GM18499 (cell line): ENCODE measurements around the gene SND1.

Experiments used
- ATAC-seq: cut with Tn5 transposase; IDR thresholded peaks from one replicate; pipeline ENCODE4 v1.9.1; 2021; ENCODE audit warnings: moderate number of reproducible peaks; ENCODE audit not compliant: insufficient read depth, unreplicated experiment

Gene SND1

GRCh38 chr7:128045158-128045557 is 393.2 kb downstream of the SND1 start:
- no peak for ATAC-seq

DNA sequence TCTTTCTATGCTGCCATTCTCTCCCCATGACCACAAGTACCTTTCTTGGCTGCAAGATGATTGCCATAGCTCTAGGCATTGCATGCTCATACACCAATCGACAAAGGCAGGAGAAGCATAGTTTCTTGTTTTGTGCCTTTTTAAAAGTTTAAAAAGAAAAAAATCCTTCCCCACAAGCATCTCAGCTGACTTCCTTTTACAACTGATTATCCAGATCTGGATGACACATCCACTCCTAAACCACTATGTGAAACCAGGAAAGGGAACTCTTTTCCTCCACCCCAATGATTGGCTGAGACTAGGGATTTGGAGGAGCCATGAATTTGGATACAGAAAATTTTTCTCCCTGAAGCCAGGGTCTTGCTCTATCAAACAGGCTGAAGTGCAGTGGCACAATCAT is 393.8 kb downstream of the SND1 start:
- no peak for ATAC-seq

GRCh38 chr7:128052404-128052803 is 400.4 kb downstream of the SND1 start:
- ATAC-seq = no peak

DNA sequence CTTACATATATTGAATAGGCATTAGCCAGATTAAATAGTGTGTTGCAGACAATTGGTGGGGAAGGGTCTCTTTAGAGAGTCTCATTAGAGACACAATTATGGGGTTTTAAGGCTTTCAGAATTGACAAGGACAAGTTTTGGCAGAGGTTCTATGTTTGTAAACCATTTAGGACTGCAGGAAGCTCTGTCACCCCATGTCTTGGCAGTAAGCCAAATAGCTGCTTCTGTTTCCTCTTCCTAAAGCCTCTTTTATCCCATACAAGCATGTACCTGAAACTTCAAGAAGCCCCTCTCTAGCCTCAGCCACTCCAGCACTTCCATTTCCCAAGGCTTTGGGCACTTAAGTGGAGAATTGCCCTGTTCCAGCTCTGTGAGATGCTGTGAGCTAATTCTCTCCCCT is 401.0 kb downstream of the SND1 start:
- no peak for ATAC-seq

GRCh38 chr7:128053991-128054390 is 402.0 kb downstream of the SND1 start:
- ATAC-seq = no peak

DNA sequence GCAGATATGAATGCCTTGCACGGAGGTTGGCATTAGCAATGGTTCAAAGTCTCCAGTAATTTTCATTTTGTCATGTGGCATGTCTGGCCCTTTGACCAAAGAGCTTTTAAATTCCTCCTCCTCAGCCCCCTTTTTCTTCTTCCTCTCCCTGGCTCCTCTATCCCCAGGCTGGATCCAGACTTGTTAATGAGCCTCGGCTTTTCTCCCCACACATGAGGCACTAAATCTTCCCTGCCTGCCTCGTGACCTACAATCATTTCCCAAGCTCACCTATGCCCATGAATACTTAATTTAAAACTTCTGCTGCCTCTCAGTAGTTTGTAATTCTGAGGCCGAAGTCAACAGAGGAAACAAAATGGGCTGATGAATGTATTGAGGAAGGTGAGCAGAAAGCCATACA is 402.5 kb downstream of the SND1 start:
- no peak for ATAC-seq

- no peak for ATAC-seq
These were observed 403.6 kb downstream of the SND1 start for GRCh38 chr7:128055637-128056036.

DNA sequence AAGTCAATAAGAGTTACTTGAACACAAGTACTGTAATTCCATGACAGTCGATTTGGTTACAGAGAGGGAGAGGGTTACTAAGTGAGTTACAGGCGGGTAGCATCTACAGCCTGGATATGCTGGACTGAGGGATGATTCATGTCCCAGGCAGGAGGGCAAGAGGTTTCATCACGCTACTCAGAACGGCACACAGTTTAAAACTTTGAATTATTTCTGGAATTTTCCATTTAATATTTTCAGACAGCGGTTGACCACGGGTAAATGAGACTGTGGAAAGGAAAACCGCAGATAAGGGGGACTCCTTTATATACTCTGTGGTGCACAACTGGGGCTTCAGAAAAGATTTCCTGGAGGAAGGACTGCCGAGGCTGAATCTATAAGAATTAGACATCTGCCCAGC is 404.9 kb downstream of the SND1 start:
- no peak for ATAC-seq

DNA sequence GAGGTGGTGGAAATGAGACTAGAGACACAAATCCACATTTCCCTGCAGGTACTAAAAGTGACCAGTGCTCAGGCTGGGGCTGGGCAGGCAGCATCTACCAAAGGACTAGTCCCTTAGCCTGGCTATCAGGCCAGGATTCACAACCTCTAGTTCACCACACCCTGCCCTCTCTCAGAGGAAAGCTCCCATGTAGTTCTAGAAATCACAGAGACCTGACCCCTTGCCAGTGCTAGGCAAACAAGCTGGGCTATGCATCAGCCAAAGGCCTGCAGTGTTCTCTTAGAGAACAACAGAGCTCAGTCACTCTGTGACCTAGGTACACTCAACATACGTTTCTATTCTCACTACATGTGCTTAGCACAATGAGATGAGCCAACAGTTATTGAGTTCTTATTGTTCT is 405.9 kb downstream of the SND1 start:
- no peak for ATAC-seq

GRCh38 chr7:128059143-128059988 is 407.4 kb downstream of the SND1 start:
- no peak for ATAC-seq

DNA sequence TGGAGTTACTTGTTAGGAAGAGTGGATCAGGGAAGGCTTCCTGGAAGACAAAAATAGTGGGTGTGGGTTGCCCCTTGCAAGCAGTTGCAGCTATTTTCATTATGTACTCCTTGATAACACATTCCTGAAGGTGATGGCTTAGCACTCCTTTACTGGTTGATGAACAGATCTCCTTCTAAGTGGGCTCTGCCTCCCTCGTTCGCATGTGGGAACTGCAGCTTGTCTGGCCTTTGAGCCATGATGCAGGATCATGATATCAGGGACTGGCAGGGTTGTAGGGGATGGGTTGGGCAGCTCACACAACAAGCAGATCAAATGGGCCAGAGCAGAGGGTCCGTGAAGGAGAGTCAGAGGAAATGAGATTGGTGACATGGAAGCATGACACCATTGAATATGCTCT is 408.0 kb downstream of the SND1 start:
- no peak for ATAC-seq

- no peak for ATAC-seq
These were observed 411.1 kb downstream of the SND1 start for GRCh38 chr7:128063088-128063487.

GRCh38 chr7:128065872-128066271 is 413.9 kb downstream of the SND1 start:
- no peak for ATAC-seq

DNA sequence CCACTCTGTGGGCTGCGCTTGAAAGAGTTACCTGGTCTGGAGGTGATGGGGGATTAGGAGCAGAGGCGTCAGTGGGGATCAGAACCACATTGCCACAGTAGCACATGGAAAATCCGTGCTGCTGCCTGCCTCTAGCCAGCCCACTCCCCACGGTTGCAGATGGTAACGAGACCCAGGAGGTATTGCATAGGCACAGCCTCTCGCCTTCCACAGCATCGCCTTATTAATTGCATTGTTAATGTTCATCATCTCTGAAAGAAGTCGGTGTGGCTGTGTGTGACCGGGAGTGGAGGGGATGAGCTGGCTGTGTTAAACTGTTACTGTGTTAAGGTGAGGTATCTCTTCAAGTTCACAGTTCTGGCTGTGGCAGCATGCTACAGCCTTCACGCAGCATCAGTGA is 414.4 kb downstream of the SND1 start:
- ATAC-seq = no peak

DNA sequence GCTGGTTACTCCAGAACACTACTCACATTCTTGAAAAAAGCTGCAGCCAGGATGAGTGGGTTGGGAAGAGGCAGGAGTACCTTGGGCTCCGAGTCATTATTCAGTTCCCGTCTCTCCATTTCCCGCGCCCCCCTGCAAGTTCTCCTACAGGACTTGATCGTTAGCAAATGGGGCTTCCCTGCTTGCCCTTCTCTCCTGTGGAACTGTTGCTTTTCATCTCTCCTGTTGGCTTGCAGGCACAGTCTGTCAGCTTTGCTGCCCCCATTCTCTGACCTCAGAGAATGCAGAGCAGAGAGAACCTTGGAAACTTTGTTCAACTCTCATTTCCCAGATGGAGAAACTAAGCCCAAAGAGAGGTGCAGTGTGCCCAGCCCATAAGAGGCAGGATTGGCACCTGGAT is 414.9 kb downstream of the SND1 start:
- no peak for ATAC-seq

- ATAC-seq = no peak
These were observed 416.0 kb downstream of the SND1 start for GRCh38 chr7:128067983-128068382.

DNA sequence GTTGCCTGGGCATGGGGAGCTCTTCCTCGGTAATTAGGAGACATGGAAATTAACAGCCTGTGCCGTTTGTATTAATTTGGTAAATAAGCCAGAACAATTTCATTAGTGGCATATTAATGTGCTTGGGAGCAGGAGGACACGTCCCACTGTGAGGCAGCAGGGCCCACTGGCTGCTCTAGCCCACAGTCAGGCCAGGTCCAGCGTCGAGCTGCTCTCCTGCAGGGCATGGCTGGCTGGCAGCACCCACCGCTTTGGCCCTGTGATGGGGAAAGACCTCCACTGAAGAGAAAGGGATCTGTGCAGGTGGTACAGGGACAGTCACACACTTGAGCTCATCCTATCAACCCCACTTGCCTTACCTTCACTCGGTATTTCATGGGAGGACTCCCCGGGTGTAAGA is 416.8 kb downstream of the SND1 start:
- no peak for ATAC-seq

DNA sequence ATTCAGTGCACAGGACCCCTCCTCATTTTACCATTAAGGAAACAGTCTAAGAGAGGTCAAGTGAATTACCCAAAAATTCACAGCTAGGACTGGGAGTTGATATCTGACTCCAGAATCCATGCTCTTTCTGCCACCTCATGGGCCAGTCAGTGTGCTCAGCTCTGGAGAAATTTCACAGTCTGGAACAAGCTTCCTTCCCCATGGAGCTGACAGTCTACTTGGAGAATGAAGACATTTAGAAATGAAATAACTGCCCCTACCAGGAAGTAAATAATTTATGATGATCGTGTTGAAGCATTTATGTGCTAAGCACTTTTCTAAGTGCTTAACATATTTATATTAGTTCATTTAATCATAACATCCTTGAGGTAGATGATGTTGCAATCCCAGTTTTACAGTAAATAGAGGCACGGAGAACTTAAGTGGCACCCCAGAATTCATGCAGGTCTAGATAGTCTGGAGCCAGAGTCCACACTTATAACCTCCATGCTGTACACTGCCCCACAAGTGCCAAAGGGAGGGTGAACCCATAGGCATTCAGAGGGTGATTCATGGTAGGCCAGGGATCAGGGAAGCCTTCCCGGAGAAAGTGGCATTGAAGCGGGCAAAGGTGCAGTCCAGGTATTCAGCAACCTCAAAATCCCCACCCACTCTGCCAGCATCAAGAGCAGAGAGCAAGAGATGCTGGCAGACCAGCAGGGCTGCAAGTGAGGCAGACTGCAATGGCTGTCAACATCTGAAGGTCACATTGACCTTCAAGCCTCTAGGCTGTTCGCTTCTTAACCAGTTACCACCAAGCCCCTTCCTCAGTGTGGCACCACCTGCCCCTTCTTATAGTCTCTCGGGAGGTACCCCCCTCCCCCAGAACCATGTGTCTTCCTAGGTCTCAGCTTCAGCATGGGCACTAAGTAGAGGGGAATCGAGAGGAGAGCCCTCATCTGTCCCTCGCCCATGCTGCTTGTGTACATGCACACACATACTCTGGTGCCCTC is 417.7 kb downstream of the SND1 start:
- no peak for ATAC-seq

DNA sequence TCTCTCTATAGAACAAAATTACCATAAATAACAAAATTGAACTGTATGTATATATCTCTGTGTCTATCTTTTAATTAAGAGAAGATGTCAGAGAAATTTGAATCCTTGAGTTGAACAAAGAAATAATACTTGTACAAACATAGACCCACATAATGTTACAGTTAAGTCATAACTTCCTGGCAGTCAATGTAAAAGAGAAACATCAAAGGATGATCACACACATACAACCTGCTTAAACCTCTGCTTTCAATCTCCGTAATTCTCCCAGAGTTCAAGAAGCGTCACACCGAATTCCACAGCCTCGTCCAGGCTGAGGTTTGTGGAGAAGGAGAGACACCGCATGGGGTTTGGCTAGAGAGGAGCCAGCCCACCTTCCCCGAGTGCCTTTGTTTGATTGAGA is 419.4 kb downstream of the SND1 start:
- ATAC-seq = no peak

GRCh38 chr7:128071801-128072200 is 419.8 kb downstream of the SND1 start:
- ATAC-seq = no peak

DNA sequence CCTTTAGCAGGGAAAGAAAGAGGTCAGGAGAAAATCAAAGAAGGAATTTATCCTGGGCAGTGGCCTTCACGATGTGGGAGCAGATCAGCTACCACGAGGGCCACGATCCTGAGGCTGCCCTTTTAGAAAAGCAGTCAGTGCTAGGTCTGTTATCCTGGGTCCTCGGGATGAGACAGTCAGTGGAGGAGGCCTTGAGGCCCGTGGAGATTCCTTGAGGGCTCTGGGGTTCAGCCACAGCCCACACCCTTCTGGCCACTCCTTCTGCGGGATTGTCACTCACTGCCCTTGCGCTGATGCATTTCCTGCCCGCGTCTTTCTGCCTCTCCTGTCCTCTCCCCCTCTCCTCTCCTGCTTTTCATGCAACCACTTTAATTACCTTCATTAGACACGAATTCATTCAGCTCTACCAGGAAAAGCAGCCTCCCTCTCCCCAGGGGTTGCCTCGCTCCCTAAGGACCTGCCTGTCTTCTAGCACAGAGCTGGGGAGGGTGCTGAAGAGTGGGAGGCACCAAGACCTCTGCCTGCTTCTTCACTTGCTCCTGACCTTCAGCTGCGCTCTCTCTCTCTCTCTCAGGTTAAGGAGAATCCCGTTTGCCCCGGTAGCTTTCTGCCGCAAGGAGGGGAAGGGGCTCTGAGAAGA is 421.8 kb downstream of the SND1 start:
- ATAC-seq = no peak
